ENCODE results near the gene HERC3. TPM values are rescaled to one million over a fixed set of nuclear protein-coding genes. Genes with fewer than 3 reads are reported as not detected.

Gene HERC3
- total RNA-seq, 1 donor from 2014 or later, result 32.9 TPM

- intact Hi-C loops (cut with DNase I), result no loop called here
- peaks cover 0 to 42% of the 10 kb centered on the region in 2 donors for H3K36me3 ChIP-seq
- TF ChIP-seq CTCF (IDR thresholded peaks at IDR 0.05) (no peak), POLR2AphosphoS5 (IDR thresholded peaks at IDR 0.05; ENCODE audit: insufficient read depth in 1 of 2, low read depth in 1 of 2) (no peak), POLR2A (IDR thresholded peaks at IDR 0.05) (no peak)
Observed at GRCh38 chr4:88719381-88719780, 127.1 kb downstream of the HERC3 start.

GRCh38 chr4:88720451-88721428, 128.5 kb downstream of the HERC3 start:
- H3K4me3 ChIP-seq, result no peak overlapping the region
- H3K36me3 ChIP-seq, result peaks cover 0 to 51% of the 10 kb centered on the region in 2 donors
- no peak for DNase-seq (ENCODE audit: extremely low spot score in 2 of 2)
- no peaks in the 10 kb centered on the region for H3K4me1 ChIP-seq
- intact Hi-C loops (cut with DNase I), result no loop called here
- peaks cover 7% of the 10 kb centered on the region for H3K9me3 ChIP-seq
- no peak overlapping the region for H3K27ac ChIP-seq
- no peaks in the 10 kb centered on the region for H3K27me3 ChIP-seq
- TF ChIP-seq POLR2A (IDR thresholded peaks at IDR 0.05) (no peak), CTCF (IDR thresholded peaks at IDR 0.05) (no peak), POLR2AphosphoS5 (IDR thresholded peaks at IDR 0.05; ENCODE audit: insufficient read depth in 1 of 2, low read depth in 1 of 2) (no peak)

More at GRCh38 chr4:88719381-88719780, 127.1 kb downstream of the HERC3 start:
- no peaks in the 10 kb centered on the region for H3K27me3 ChIP-seq
- no peak overlapping the region for H3K27ac ChIP-seq
- no peak for DNase-seq (ENCODE audit: extremely low spot score in 2 of 2)
- peaks cover 7% of the 10 kb centered on the region for H3K9me3 ChIP-seq
- H3K4me3 ChIP-seq, result no peak overlapping the region
- H3K4me1 ChIP-seq, result no peaks in the 10 kb centered on the region

GRCh38 chr4:88722276-88722780, 130.0 kb downstream of the HERC3 start:
- intact Hi-C loops (cut with DNase I), result no loop called here
- Histone ChIP-seq H3K4me3 (no peak overlapping the region), H3K27ac (no peak overlapping the region), H3K27me3 (no peaks in the 10 kb centered on the region), H3K4me1 (no peaks in the 10 kb centered on the region), H3K36me3 (peaks cover 0 to 38% of the 10 kb centered on the region in 2 donors), H3K9me3 (peaks cover 2% of the 10 kb centered on the region)
- DNase-seq (ENCODE audit: extremely low spot score in 2 of 2), result no peak
- TF ChIP-seq POLR2AphosphoS5 (IDR thresholded peaks at IDR 0.05; ENCODE audit: insufficient read depth in 1 of 2, low read depth in 1 of 2), result no peak
- TF ChIP-seq POLR2A (IDR thresholded peaks at IDR 0.05), result no peak
- TF ChIP-seq CTCF (IDR thresholded peaks at IDR 0.05), result no peak

GRCh38 chr4:88722828-88723227, 130.5 kb downstream of the HERC3 start:
- H3K27me3 ChIP-seq, result no peaks in the 10 kb centered on the region
- TF ChIP-seq POLR2AphosphoS5 (IDR thresholded peaks at IDR 0.05; ENCODE audit: insufficient read depth in 1 of 2, low read depth in 1 of 2) (no peak), CTCF (IDR thresholded peaks at IDR 0.05) (no peak), POLR2A (IDR thresholded peaks at IDR 0.05) (no peak)
- no peaks in the 10 kb centered on the region for H3K9me3 ChIP-seq
- no peak for DNase-seq (ENCODE audit: extremely low spot score in 2 of 2)
- no peak overlapping the region for H3K27ac ChIP-seq
- intact Hi-C loops (cut with DNase I), result no loop called here
- peaks cover 0 to 38% of the 10 kb centered on the region in 2 donors for H3K36me3 ChIP-seq
- H3K4me3 ChIP-seq, result no peak overlapping the region
- H3K4me1 ChIP-seq, result no peaks in the 10 kb centered on the region

GRCh38 chr4:88724406-88724805, 132.1 kb downstream of the HERC3 start:
- Histone ChIP-seq H3K4me3 (no peak overlapping the region), H3K4me1 (no peaks in the 10 kb centered on the region), H3K36me3 (peaks cover 0 to 39% of the 10 kb centered on the region in 2 donors), H3K27ac (no peak overlapping the region), H3K9me3 (no peaks in the 10 kb centered on the region), H3K27me3 (no peaks in the 10 kb centered on the region)
- intact Hi-C loops (cut with DNase I), result no loop called here
- no peak for DNase-seq (ENCODE audit: extremely low spot score in 2 of 2)
- TF ChIP-seq POLR2A (IDR thresholded peaks at IDR 0.05) (no peak), CTCF (IDR thresholded peaks at IDR 0.05) (no peak), POLR2AphosphoS5 (IDR thresholded peaks at IDR 0.05; ENCODE audit: insufficient read depth in 1 of 2, low read depth in 1 of 2) (no peak)
